ENCODE results near the gene NRP2. TPM values are rescaled to one million over a fixed set of nuclear protein-coding genes. Genes with fewer than 3 reads are reported as not detected.

Gene NRP2
- total and polyA plus RNA-seq, 2 of the 13 experiments (the other 11 are each of a cell fraction or from before 2014, with no cell fraction given) = 0.65 to 1.4 TPM

GRCh38 chr2:205776139-205776538, 93.8 kb downstream of the NRP2 start (continued):
- TF ChIP-seq ZMYM2 (CRISPR knock-in tag; IDR thresholded peaks at IDR 0.05) (0 out of 2 replicates have a peak, but pooled peaks have one; percentile 32), CCDC6 (CRISPR knock-in tag; IDR thresholded peaks at IDR 0.05) (peak; percentile 32; the same call in 1 of the 2 replicates), SMAD3 (CRISPR knock-in tag; IDR thresholded peaks at IDR 0.05) (peak; percentile 63; the same call in 1 of the 2 replicates), ZNF619 (CRISPR knock-in tag; IDR thresholded peaks at IDR 0.05) (0 out of 2 replicates have a peak, but pooled peaks have one; percentile 68), TFAP4 (IDR thresholded peaks at IDR 0.05; ENCODE audit: borderline replicate concordance, low read depth) (no peak), ZNF839 (CRISPR knock-in tag; IDR thresholded peaks at IDR 0.05; ENCODE audit: borderline replicate concordance) (0 out of 2 replicates have a peak, but pooled peaks have one; percentile 36), HOXA5 (CRISPR knock-in tag; IDR thresholded peaks at IDR 0.05) (0 out of 2 replicates have a peak, but pooled peaks have one; percentile 23), ARID4A (CRISPR knock-in tag; IDR thresholded peaks at IDR 0.05; ENCODE audit: borderline replicate concordance) (peak; percentile 34; the same call in 1 of the 2 replicates), SMC3 (IDR thresholded peaks at IDR 0.05; ENCODE audit: low read length) (peak; percentile 90), POGZ (CRISPR knock-in tag; IDR thresholded peaks at IDR 0.05) (peak; percentile 38; the same call in 1 of the 2 replicates), ZNF230 (CRISPR knock-in tag; IDR thresholded peaks at IDR 0.05) (no peak), CBX5 (CRISPR knock-in tag; IDR thresholded peaks at IDR 0.05; ENCODE audit: borderline replicate concordance) (peak; percentile 70; the same call in 1 of the 2 replicates), GATAD1 (CRISPR knock-in tag; IDR thresholded peaks at IDR 0.05) (0 out of 2 replicates have a peak, but pooled peaks have one; percentile 26), ZNF788 (CRISPR knock-in tag; IDR thresholded peaks at IDR 0.05; ENCODE audit: borderline replicate concordance) (peak; percentile 20; the same call in 1 of the 2 replicates), HIC2 (CRISPR knock-in tag; IDR thresholded peaks at IDR 0.05; ENCODE audit: low read depth) (0 out of 2 replicates have a peak, but pooled peaks have one; percentile 52), ZNF331 (CRISPR knock-in tag; IDR thresholded peaks at IDR 0.05) (peak; percentile 87), DMTF1 (CRISPR knock-in tag; IDR thresholded peaks at IDR 0.05) (no peak), REPIN1 (CRISPR knock-in tag; IDR thresholded peaks at IDR 0.05; ENCODE audit: borderline replicate concordance, low read depth) (peak; percentile 62; the same call in 1 of the 2 replicates), EP300 (IDR thresholded peaks at IDR 0.05; ENCODE audit: low read depth in 2 of 2, low read length in 2 of 2) (peak in 1 of 2 experiments; percentile 28; a peak in 1 of 4 replicates), EP300 (CRISPR knock-in tag; IDR thresholded peaks at IDR 0.05; ENCODE audit: borderline replicate concordance) (no peak), MAX (IDR thresholded peaks at IDR 0.05) (peak; percentile 34; the same call in 1 of the 2 replicates)
